AG09309 (cell line): ENCODE measurements around the gene PIGZ.
A peak's percentile ranks its signal among the peaks of the same experiment; 100 is the strongest.

ENCODE experiments used
- DNase-seq: peaks from one replicate; pipeline ENCODE4 v3.0.0-alpha.2; 2010; ENCODE audit warnings: low read depth
- H3K4me3 ChIP-seq: 2 replicates; pipeline ENCODE4 v1.5.1; 2011; ENCODE audit warnings: mild to moderate bottlenecking, low read depth, low read length, moderate library complexity; ENCODE audit not compliant: control insufficient read depth
- TF ChIP-seq, protein P1 (sequence below): IDR thresholded peaks from 2 replicates; pipeline ENCODE4 v1.5.1; 2011; ENCODE audit warnings: mild to moderate bottlenecking, low read depth, low read length, inconsistent platforms; ENCODE audit not compliant: insufficient read depth, control insufficient read depth; ENCODE audit errors: missing control alignments

PIGZ gene

DNA sequence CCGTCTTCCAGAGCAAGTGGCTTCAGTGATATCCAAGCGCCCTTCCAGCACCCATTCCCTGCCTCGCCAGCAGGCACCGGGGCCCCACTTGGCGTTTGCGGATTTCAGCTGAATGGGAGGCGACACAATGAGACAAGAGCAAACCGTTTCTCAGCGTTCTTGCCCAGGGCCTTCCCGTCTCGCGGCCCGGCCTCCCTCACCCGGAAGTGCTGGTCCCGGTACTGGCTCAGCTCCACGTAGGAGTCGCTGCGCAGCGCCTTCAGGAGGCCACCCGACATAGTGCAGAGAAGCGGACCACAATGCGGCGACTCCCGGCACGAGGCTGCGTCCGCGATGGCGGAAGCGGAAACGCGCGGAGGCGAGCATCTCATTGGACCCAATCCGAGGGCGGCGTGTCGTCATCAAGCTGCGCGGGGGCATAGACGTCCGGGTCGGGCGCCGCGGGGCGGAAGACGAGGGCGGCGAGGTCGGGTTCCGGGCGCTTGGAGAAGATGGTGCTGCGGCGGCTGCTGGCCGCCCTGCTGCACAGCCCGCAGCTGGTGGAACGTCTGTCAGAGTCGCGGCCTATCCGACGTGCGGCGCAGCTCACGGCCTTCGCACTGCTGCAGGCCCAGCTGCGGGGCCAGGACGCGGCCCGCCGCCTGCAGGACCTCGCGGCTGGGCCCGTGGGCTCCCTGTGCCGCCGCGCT is 26.3 kb downstream of the PIGZ start, which contains the start of gene NCBP2:
Gene NCBP2 (minus strand): TSS at position 303 of the 689 bp plus-strand sequence. CDS start 25 bp downstream, at position 278.
- DNase-seq = peak; percentile 92
- TF ChIP-seq, protein P1, sequence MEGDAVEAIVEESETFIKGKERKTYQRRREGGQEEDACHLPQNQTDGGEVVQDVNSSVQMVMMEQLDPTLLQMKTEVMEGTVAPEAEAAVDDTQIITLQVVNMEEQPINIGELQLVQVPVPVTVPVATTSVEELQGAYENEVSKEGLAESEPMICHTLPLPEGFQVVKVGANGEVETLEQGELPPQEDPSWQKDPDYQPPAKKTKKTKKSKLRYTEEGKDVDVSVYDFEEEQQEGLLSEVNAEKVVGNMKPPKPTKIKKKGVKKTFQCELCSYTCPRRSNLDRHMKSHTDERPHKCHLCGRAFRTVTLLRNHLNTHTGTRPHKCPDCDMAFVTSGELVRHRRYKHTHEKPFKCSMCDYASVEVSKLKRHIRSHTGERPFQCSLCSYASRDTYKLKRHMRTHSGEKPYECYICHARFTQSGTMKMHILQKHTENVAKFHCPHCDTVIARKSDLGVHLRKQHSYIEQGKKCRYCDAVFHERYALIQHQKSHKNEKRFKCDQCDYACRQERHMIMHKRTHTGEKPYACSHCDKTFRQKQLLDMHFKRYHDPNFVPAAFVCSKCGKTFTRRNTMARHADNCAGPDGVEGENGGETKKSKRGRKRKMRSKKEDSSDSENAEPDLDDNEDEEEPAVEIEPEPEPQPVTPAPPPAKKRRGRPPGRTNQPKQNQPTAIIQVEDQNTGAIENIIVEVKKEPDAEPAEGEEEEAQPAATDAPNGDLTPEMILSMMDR = peak; percentile 69
- H3K4me3 ChIP-seq = peak within 1 kb of the TSS; percentile 55

DNA sequence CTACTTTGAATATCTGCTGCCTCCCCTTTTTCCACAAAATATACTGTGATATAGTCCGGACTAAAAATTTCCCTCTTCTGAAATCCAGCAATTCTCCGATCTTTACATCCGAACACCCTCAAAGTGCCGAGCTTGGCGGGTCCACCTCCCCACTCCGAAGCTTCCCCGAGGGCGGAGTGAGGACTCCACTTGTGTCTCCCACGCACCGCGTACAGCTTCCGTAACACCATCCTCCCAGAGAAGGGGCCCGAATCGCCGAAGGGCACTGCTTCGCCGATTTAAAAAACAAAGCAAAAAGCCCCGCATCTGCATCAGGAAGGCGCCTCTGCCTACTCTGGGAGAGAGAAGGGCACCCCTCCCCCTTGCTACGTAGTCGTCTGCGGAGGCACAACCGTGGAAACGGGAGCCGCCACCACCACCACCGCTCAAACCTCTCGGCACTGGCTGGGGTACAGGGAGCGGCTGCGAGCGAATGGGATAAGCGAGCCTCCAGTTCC is 26.9 kb downstream of the PIGZ start:
- TF ChIP-seq, protein P1 = no peak
- H3K4me3 ChIP-seq = peak overlapping the region; percentile 55
- DNase-seq = peak; percentile 2

DNA sequence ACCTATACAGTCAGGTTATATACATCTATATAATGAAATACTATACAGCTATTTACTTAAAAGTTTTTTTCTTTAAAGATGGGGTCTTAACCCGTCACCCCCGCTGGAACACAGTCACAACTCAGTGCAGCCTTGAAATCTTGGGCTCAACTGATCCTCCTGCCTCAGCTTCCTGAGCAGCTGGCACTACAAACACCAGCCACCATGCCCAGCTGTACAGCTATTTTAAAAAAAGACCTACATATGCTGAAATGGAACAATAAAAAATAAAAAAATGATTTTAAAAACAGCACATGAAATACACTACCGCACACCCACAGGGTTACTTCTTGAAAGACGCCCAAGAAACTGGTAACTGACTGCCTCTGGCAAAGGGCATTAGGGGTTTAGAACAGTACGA is 30.1 kb downstream of the PIGZ start:
- DNase-seq = no peak
- H3K4me3 ChIP-seq = no peak overlapping the region
- TF ChIP-seq, protein P1 = no peak

DNA sequence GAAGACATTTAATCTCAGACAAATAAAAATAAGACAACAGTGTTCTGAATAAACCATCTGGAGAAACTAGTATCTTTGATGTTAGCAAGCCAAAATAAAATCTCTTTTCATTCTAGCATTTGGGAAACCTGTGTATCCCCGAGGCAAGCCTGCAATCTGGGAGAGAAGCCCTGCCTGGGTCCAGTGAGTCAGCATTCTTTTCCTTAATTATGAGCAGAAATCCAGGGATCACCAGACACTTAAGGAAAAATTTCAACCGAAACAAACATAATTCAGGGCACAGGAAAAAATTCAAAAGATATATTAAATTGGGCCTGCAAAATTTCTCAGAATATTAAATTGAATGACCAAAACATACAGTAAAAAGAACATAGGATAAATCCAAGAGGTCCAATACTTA is 30.5 kb downstream of the PIGZ start:
- TF ChIP-seq, protein P1 = no peak

DNA sequence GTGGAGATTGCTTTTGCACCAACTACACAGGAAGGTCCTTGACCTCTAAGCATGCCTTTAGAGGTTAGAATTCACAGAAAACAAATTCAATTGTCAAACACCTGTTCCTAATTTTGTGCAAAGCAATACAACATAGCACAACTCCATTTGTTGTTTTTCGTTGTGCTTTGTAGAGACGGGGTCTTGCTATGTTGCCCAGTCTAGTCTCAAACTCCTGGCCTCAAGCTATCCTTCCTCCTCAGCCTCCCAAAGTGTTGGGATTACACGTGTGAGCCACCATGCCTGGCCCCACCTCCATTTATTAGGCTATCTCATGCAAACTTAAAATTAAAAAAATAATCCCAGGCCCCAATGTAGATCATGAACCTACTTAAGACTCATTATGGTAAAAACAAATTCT is 32.3 kb downstream of the PIGZ start:
- TF ChIP-seq, protein P1 = no peak
- H3K4me3 ChIP-seq = no peak overlapping the region
- DNase-seq = no peak

More for the DNA sequence above, 30.5 kb downstream of the PIGZ start:
- no peak for DNase-seq
- H3K4me3 ChIP-seq = no peak overlapping the region

DNA sequence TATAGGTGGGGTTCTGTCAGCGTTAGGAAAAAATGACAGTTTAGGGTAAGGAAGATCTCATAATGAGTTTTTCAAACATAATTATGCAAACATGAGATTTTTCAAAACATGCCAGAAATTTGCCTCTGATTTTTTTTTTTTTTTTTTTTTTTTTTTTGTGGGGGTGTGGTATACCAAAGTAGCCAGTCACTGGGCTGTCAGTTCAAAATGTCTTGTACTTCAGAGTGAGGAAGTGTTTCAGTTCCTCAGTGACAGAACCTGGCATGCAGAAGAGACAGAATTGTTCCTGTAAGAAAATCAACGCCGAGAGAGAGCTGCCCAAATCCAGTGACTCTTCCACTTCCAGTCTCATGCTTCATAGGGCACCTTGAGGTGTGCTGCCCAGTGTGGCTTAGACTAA is 36.0 kb downstream of the PIGZ start:
- no peak overlapping the region for H3K4me3 ChIP-seq
- TF ChIP-seq, protein P1 = no peak
- DNase-seq = no peak
